HG03457 (cell line): Measurements from ENCODE around the gene ZNF333.
"Not testable (repeated sequence)": the region's sequence is repeated elsewhere in the genome, so short reads cannot be mapped to it uniquely, and the experiment has no call there.

Experiments used
- ATAC-seq: cut with Tn5 transposase; IDR thresholded peaks from one replicate; pipeline ENCODE4 v1.9.1; 2021; ENCODE audit warnings: moderate number of reproducible peaks; ENCODE audit not compliant: unreplicated experiment

Gene ZNF333

DNA sequence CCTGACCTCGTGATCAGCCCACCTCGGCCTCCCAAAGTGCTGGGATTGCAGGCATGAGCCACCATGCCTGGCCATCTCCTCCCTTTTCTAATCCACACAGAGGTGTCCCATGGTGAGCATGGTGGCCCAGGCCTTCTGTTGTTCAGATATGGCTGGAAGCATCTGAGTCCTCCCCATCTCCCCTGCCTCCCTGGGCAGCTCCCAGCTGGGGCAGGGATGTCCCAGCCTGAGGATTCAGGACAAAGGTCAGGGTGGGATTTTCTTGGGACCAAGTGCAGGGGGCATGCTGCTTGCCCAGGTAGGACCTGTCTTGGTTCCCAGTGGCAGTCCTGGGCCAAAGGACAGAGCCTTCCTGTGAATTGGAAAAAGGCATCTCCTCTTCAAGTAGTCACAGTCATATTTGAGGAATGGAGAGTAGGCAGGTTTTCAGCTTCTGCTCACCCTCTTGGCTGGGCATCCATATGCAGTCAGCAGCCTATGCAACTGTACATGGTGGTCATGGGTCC, 77.7 kb downstream of the ZNF333 start:
- no peak for ATAC-seq

DNA sequence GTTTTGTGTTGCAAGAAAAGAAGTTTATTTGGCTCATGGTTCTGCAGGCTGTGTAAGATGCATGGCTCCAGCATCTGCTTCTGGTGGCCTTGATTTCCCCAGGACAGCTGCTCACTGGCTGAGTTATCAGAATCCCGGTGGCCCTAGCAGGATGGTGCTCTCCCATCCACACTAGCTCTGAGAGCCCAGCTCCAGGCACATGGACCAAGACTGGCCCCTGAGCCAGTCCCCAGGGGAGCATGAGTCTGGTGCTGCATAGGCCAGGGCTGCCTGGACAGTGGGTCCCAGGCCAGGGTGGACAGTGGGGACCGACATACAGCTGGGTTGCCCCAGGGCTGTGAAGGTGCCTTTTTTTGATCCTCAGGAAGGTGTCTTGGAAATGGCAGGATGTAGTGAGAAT, 78.2 kb downstream of the ZNF333 start:
- ATAC-seq = no peak

DNA sequence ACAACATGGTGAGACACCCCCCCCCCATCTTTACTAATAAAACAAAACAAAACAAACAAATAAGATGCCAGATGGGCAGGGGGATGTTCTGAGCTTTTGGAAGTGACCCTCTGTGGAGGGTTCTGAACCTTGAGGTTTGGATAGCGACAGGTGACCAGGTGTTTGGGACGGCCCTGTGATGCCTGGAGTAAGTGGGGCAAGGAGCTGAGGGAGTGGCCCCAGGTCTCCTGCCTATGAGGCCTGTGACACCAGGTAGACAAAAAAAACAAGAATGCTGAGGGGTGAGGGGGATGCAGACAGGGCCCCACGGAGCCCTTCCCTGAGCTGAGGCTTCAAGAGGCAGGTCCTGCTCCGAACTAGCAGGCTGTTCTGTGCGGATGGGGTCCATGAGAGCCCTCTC, 79.4 kb downstream of the ZNF333 start:
- ATAC-seq = no peak

DNA sequence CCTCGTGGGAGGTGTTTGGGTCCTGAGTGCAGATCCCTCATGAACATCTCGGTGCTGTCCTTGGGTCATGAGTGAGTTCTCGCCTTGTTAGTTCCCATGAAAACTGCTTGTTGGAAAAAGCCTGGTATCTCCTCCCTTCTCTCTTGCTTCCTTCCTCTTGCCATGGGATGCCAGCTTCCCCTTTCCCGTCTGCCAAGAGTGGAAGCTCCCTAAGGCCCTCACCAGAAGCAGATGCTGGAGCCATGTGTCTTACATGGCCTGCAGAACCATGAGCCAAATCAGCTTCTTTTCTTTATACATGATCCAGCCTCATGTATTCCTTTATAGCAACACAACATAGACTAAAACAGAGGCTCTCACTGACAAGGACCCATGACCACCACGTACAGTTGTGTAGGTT, 80.3 kb downstream of the ZNF333 start:
- ATAC-seq = no peak

DNA sequence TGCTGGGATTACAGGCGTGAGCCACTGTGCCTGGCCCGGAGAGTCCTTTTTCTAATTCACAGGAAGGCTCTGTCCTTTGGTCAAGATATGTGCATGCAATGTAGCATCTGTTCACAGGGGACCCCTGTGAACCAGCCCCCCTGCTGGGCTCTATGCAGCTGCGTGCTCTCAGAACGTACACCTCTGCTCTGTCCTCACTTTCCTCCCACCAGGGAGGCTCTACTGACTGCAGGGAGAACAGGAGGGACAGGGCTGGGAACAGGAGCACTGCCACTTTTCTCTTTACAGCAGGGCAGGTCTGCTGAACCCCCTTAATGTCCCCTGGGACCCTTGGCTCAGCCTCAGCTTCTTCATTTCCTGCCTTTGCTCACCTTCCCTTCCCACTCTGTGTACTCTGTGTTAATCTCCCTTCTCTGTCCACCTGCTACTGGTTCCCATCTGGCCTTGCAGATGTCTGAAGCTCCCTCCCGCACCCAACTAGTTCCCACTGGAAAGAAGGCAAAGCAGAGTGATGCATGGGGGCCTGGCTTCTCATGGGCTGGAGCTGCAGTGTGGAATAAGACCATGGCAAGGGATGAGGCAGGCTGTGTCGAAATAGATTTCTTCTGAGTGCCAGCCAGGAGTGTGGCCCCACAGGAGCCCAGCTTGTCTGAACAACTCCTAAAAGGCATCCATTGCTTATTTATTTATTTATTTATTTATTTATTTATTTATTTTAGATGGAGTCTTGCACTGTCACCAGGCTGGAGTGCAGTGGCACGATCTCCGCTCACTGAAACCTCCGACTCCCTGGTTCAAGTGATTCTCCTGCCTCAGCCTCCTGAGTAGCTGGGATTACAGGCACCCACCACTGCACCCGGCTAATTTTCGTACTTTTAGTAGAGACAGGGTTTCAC, 81.3 kb downstream of the ZNF333 start:
- ATAC-seq = no peak

DNA sequence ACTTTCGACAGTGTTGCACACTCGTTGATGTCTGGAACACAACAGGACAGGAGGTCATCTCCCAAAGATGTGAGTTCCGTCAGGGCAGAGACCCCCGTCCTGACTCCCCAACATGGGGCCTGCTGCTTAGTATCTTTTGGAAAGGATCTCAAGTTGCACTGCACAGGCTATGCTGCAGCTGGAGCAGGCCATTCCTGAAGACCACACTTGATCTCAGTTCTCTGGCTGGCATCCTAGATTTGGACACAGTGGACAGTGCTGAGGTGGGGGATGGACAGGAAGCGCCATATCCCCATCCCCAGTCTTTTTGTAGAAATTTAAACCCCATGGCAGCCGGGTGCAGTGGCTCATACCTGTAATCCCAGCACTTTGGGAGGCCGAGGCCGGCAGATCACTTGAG, 82.6 kb downstream of the ZNF333 start:
- ATAC-seq = no peak

DNA sequence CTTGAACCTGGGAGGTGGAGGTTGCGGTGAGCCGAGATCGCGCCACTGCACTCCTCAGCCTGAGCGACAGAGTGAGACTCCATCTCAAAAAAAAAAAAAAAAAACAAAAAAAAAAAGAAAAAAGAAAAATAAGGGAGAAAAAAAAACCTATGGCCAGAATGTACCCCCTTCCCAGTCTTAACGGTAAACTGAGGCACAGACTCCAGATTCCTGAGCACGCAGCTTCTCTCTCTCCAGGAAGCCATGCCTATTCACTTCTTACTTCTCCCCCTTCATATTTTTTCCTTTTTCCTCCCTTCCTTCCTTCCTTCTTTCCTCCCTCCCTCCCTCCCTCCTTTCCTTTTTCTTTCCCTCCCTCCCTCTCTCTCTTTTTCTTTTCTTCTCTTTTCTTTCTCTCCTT, 83.1 kb downstream of the ZNF333 start:
- ATAC-seq = no peak

DNA sequence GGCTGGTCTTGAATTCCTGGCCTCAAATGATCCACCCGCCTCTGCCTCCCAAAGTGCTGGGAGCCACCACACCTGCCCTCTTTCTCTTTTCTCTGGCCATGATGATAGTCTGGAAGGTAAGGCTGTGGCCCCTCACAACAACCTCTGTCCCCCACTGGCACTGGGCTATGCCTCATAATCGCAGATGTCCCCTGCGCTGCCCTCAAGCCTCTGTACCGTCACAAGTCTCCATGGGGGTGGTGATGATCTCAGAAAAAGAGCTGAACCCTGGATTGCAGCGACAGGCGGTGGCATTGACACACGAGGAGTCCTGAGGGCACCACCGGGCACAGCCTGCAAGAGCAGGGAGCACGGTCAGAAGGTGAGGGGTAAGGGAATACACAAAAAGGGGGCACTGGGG, 83.9 kb downstream of the ZNF333 start:
- not testable (repeated sequence) for ATAC-seq

DNA sequence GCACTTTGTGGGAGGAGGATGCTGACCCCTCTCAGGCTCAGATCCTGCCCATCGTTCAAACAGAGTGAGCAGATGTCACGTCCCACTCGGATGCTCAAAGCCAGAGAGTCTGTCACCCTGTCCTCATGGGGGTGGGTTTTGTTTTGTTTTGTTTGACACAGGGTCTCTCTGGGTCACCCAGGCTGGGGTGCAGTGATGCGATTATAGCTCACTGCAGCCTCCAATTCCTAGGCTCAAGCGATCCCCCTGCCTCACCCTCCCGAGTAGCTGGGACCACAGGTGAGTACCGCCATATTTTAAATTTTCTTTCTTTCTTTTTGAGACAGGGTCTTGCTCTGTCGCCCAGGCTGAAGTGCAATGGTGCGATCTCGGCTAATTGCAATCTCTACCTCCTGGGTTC, 84.5 kb downstream of the ZNF333 start:
- no peak for ATAC-seq

DNA sequence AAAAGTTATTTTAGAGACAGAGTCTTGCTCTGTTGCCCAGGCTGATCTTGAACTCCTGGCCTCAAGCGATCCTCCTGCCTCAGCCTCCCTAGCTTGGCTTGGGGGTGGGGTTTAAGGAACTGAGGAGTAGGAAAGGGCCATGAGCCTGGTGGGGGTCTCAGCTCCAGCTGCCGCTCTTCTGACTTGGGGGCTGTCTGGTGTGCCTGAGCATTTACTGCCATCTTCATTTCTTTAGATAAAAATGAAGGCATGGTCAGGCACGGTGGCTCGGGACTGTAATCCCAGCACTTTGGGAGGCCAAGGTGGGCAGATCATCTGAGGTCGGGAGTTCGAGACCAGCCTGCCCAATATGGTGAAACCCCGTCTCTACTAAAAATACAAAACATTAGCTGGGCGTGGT, 85.5 kb downstream of the ZNF333 start:
- not testable (repeated sequence) for ATAC-seq

DNA sequence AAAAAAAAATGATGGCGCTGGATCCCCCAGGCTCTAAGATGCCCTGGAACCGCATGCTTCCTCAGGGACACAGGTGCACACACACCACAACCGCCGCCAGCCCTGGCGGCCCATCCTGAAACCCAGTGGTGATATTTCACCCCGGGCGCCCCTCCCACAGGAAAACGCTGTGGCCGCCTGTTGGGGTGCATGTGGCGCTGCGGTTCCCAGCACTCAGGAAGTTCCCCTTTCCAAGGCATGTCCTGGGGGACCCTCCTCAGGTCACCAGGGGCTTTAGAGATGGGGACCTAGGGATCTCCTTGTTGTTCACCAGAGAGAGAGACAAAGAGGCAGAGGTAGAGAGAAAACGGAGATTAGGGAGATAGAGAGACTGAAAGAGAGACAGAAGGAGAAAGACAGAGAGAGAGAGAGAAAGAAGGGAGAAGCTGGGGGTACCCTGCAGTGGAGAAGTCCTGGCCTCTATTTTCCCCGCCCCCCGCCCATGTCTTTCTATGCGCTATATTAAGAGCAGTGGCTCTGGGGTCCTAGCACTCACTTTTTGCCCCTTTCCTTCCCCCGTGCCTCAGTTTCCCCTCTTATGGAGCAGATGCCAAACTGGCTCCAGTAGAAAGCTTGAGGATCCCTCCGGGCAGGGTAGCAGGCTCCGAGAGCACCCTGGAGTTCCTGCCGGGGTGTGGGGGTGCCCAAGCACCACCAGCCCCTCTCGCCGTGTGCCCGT, 86.2 kb downstream of the ZNF333 start:
- no peak for ATAC-seq

DNA sequence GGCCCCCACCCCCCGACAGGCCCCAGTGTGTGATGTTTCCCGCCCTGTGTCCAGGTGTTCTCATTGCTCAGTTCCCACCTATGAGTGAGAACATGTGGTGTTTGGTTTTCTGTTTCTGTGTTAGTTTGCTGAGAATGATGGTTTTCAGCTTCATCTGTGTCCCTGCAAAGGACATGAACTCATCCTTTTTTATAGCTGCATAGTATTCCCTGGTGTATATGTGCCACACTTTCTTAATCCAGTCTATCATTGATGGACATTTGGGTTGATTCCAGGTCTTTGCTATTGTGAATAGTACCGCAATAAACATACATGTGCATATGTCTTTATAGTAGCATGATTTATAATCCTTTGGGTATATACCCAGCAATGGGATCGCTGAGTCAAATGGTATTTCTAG, 87.8 kb downstream of the ZNF333 start:
- not testable (repeated sequence) for ATAC-seq

DNA sequence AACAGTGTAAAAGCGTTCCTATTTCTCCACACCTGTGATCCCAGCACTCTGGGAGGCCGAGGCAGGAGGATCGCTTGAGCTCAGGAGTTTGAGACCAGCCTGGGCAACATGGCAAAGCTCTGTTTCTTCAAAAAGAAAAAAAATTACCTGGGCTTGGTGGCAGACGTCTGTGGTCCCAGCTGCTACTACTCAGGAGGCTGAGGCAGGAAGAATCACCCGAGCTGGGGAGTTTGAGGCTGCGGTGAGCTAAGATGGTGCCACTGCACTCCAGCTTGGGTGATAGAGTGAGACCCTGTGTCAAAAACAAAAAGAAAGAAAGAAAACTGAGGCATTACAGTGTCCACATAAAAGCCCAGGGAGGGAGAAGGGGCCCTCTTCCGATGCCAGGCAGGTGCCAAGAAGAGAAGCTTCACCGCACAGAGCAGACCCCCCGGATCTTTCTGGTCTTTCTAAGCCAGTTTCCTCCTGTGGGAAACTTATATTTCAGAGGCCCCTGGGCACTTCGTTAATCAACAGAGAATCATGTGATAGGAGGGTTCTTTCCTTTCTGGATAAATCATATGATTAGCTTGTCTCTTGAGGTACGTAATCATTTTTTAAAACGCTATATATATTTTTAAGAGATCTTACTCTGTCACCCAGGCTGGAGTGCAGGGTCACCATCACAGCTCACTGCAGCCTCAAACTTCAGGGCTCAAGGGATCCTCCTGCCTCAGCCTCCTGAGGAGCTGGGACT, 88.4 kb downstream of the ZNF333 start, which contains the start of gene ADGRE2:
TSS of gene ADGRE2 (minus strand) at position 451 of the 736 bp plus-strand sequence. CDS start 1,804 bp downstream, outside the sequence.
- ATAC-seq = not testable (repeated sequence)

DNA sequence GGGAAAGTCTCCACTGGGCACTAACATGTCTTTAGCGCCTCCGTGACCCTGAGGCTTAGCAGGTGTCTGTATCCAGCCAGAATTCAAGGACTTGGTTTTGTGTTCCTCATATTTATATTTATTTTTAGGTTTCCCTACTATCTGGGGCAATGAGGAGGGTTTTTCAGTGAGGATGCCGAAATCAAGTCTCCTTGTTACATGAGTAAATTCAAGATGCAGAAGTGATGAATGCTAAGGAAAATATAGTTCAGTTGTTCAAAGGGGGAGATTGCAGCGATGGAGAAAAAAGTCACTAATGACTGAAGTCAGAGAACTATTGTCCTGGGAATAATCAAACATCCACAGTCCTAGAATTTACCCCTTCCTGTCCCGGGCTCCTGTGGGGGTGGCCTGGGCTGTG, 89.3 kb downstream of the ZNF333 start:
- ATAC-seq = no peak

DNA sequence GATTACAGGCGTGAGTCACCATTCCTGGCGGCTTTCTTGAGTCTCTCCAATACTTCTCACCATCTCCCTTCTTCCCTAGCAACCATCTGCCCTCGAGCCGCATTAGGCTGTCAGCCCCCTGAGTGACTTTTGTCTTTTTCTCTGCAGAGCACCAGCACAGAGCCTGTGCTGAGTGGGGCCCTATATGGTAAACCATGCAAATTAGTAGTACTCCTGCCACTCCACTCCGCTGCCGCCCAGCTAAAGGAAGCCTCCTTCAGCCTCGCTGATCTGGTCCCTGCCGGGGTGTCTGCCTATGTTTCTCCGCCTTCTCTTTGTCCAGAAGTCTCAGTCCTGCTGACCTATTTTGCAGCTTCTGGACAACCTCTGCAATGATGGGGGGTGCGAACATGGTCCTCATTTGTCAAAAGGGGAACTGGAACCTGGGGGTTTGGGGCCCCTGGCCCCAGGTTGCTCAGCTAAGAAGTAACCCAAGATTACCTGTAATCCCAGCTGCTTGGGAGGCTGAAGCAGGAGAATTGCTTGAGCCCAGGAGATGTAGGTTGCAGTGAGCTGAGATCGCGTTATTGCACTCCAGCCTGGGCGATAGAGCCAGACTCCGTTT, 90.9 kb downstream of the ZNF333 start:
- not testable (repeated sequence) for ATAC-seq

DNA sequence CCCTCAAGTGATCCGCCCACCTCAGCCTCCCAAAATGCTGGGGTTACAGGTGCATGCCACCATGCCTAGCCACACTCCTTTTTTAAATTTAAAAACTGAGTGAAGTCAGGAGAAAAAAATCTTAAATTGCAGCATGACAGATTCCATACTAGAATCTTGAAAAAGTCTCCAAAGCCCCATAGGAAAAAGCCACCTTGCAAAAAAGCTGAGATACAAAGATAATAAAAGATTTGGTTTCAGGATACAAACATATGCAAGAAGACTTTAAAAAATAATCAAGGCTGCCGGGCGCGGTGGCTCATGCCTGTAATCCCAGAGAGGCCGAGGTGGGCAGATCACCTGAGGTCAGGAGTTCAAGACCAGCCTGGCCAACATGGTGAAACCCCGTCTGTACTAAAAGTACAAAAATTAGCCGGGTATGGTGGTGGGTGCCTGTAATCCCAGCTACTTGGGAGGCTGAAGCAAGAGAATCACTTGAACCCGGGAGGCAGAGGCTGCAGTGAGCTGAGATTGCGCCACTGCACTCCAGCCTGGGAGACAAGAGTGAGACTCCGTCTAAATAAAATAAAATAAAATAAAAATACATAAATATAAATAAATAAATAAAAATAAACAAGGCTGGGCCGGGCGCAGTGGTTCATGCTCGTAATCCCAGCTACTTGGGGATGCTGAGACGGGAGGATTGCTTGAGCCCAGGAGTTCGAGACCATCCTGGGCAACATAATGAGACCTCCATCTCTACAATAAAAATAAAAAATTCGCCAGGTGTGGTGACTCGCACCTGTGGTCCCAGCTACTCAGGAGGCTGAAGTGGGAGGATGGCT, 92.1 kb downstream of the ZNF333 start:
- not testable (repeated sequence) for ATAC-seq

DNA sequence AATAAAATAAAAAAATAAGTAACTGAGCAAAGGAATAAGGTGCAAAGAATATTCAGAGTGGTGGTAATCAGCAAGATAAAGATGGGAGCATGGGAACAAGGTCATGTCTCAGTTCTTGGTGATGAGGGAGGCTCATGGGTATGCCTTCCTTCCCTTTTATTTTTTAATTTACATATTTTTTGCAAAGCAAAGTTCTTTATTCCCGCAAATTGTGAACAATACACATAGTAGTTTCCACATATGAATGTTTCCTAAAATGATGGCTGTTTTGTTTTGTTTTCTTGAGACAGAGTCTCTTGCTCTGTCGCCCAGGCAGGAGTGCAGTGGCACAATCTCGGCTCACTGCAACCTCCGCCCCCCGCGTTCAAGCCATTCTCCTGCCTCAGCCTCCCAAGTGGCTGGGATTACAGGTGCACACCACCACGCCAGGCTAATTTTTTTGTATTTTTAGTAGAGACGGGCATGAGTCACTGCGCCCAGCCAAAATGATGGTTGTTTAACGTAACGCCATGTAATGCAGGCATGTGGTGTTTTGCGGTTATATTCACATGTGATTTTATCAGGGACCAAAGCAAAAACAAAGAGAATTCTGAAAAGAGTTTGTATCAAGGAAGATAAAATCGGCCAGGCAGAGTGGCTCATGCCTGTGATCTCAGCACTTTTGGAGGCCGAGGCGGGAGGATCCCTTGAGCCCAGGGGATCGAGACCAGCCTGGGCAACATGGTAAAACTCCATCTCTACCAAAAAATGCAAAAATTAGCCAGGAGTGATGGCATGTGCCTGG, 93.0 kb downstream of the ZNF333 start:
- no peak for ATAC-seq
